Activated T-cell treated with anti-CD3 and anti-CD28 coated beads, Interleukin-2, amount 50 U/mL, for 72 hours (primary cell): ENCODE measurements around the gene TPD52L2. TPM values are rescaled to one million over a fixed set of nuclear protein-coding genes. Genes with fewer than 3 reads are reported as not detected.
"Not testable (repeated sequence)": the region's sequence is repeated elsewhere in the genome, so short reads cannot be mapped to it uniquely, and the experiment has no call there.

Source experiments
- ATAC-seq, 2 donors: fragments of 150-1000 bp; cut with Tn5 transposase; replicated peaks in 1 of 2; 2 replicates each; pipeline ENCODE4 v1.10.0; 2021; ENCODE audit warnings: moderate library complexity in 2 of 2, mild to moderate bottlenecking in 1 of 2
- DNase-seq, 2 donors: peaks; one replicate each; pipeline ENCODE4 v3.0.0; 2021 to 2022; ENCODE audit warnings: mixed read lengths in 1 of 2
- H3K27ac Mint-ChIP-seq: one replicate; pipeline ENCODE4 v1.8.0; 2022; ENCODE audit warnings: mild to moderate bottlenecking, moderate library complexity, mixed read lengths
- H3K27me3 Mint-ChIP-seq: one replicate; pipeline ENCODE4 v1.8.0; 2022; ENCODE audit warnings: low read depth, mixed read lengths
- H3K36me3 Mint-ChIP-seq, 2 donors: one replicate each; pipeline ENCODE4 v1.8.0; 2022; ENCODE audit warnings: mixed read lengths in 2 of 2, mild to moderate bottlenecking in 1 of 2; ENCODE audit not compliant: insufficient read depth in 2 of 2
- H3K4me1 Mint-ChIP-seq: one replicate; pipeline ENCODE4 v1.8.0; 2022; ENCODE audit warnings: low read depth, mixed read lengths
- H3K4me3 Mint-ChIP-seq, 2 donors: one replicate each; pipeline ENCODE4 v1.8.0; 2022; ENCODE audit warnings: mild to moderate bottlenecking in 2 of 2, mixed read lengths in 2 of 2, moderate library complexity in 2 of 2
- H3K9me3 Mint-ChIP-seq, 2 donors: one replicate each; pipeline ENCODE4 v1.8.0; 2022; ENCODE audit warnings: mixed read lengths in 2 of 2
- total RNA-seq, 2 donors: library from RNA; stranded (reverse); gene quantifications; one replicate each; pipeline ENCODE4 v1.2.3, GENCODE V29; 2022

The TPD52L2 gene
- total RNA-seq, 2 donors from 2014 or later = 71.5 to 76.8 TPM

GRCh38 chr20:63863798-63864544, 1.1 kb upstream of the TPD52L2 start:
- DNase-seq = peak; percentile 85 to 86
- H3K27me3 Mint-ChIP-seq = no peaks in the 10 kb centered on the region
- peak overlapping the region; percentile 64 for H3K27ac Mint-ChIP-seq
- H3K4me1 Mint-ChIP-seq = peaks cover 41% of the 10 kb centered on the region
- peaks cover 5 to 8% of the 10 kb centered on the region in 2 donors for H3K36me3 Mint-ChIP-seq
- peak overlapping the region; percentile 84 to 99 for H3K4me3 Mint-ChIP-seq
- peak; percentile 75 to 76 for ATAC-seq
- no peaks in the 10 kb centered on the region for H3K9me3 Mint-ChIP-seq

- Mint-ChIP-seq H3K4me3 (peak overlapping the region; percentile 84 to 99), H3K27me3 (no peaks in the 10 kb centered on the region), H3K4me1 (peaks cover 40% of the 10 kb centered on the region), H3K9me3 (no peaks in the 10 kb centered on the region), H3K27ac (peak overlapping the region; percentile 64), H3K36me3 (peaks cover 5 to 10% of the 10 kb centered on the region in 2 donors)
- DNase-seq (no peak), ATAC-seq (peak; percentile 0 to 4)
Measured at GRCh38 chr20:63864545-63864977, 509 bp upstream of the TPD52L2 start.

GRCh38 chr20:63867042-63867441, 2.0 kb downstream of the TPD52L2 start:
- DNase-seq, H3K27ac Mint-ChIP-seq, H3K9me3 Mint-ChIP-seq, ATAC-seq, H3K27me3 Mint-ChIP-seq: not testable (repeated sequence)
- Mint-ChIP-seq H3K36me3 (peaks cover 5 to 15% of the 10 kb centered on the region in 2 donors), H3K4me3 (peak overlapping the region; percentile 25 to 99), H3K4me1 (peaks cover 33% of the 10 kb centered on the region)

GRCh38 chr20:63868264-63868663, 3.2 kb downstream of the TPD52L2 start:
- peak overlapping the region; percentile 56 for H3K27ac Mint-ChIP-seq
- no peak for DNase-seq
- H3K4me1 Mint-ChIP-seq = peaks cover 36% of the 10 kb centered on the region
- no peaks in the 10 kb centered on the region for H3K27me3 Mint-ChIP-seq
- H3K4me3 Mint-ChIP-seq = no peak overlapping the region
- peaks cover 7 to 18% of the 10 kb centered on the region in 2 donors for H3K36me3 Mint-ChIP-seq
- ATAC-seq = no peak
- H3K9me3 Mint-ChIP-seq = no peaks in the 10 kb centered on the region

GRCh38 chr20:63873477-63873971, 8.5 kb downstream of the TPD52L2 start:
- Mint-ChIP-seq H3K36me3 (peaks cover 12 to 30% of the 10 kb centered on the region in 2 donors), H3K4me3 (peak overlapping the region in 1 of 2 donors; percentile 56), H3K27ac (peak overlapping the region; percentile 85), H3K4me1 (peaks cover 20% of the 10 kb centered on the region), H3K9me3 (no peaks in the 10 kb centered on the region), H3K27me3 (no peaks in the 10 kb centered on the region)
- ATAC-seq (peak; percentile 97 to 99), DNase-seq (peak; percentile 56 to 58)

GRCh38 chr20:63874241-63874640, 9.2 kb downstream of the TPD52L2 start:
- Mint-ChIP-seq H3K4me1 (peaks cover 20% of the 10 kb centered on the region), H3K36me3 (peaks cover 12 to 28% of the 10 kb centered on the region in 2 donors)
- not testable (repeated sequence) for H3K27ac Mint-ChIP-seq, H3K9me3 Mint-ChIP-seq, H3K27me3 Mint-ChIP-seq, ATAC-seq, H3K4me3 Mint-ChIP-seq, DNase-seq

- H3K9me3 Mint-ChIP-seq = no peaks in the 10 kb centered on the region
- peaks cover 20% of the 10 kb centered on the region for H3K4me1 Mint-ChIP-seq
- H3K27ac Mint-ChIP-seq = no peak overlapping the region
- no peak for DNase-seq
- H3K27me3 Mint-ChIP-seq = no peaks in the 10 kb centered on the region
- H3K36me3 Mint-ChIP-seq = peaks cover 12 to 30% of the 10 kb centered on the region in 2 donors
- no peak overlapping the region for H3K4me3 Mint-ChIP-seq
- no peak for ATAC-seq
Measured at GRCh38 chr20:63876489-63877036, 11.5 kb downstream of the TPD52L2 start.

- no peaks in the 10 kb centered on the region for H3K27me3 Mint-ChIP-seq
- ATAC-seq (no peak), DNase-seq (no peak)
- peaks cover 13 to 23% of the 10 kb centered on the region in 2 donors for H3K36me3 Mint-ChIP-seq
- H3K27ac Mint-ChIP-seq = peak overlapping the region; percentile 54
- H3K4me3 Mint-ChIP-seq = no peak overlapping the region
- no peaks in the 10 kb centered on the region for H3K9me3 Mint-ChIP-seq
- H3K4me1 Mint-ChIP-seq = peaks cover 17% of the 10 kb centered on the region
Measured at GRCh38 chr20:63877755-63878470, 12.8 kb downstream of the TPD52L2 start.

GRCh38 chr20:63878899-63879663, 14.0 kb downstream of the TPD52L2 start:
- H3K27ac Mint-ChIP-seq = no peak overlapping the region
- H3K27me3 Mint-ChIP-seq = no peaks in the 10 kb centered on the region
- H3K4me1 Mint-ChIP-seq = peaks cover 6% of the 10 kb centered on the region
- DNase-seq (no peak), ATAC-seq (no peak)
- no peak overlapping the region for H3K4me3 Mint-ChIP-seq
- H3K36me3 Mint-ChIP-seq = peaks cover 8 to 18% of the 10 kb centered on the region in 2 donors
- no peaks in the 10 kb centered on the region for H3K9me3 Mint-ChIP-seq

GRCh38 chr20:63880901-63881300, 15.8 kb downstream of the TPD52L2 start:
- H3K27ac Mint-ChIP-seq, ATAC-seq, H3K27me3 Mint-ChIP-seq, H3K4me3 Mint-ChIP-seq, DNase-seq, H3K9me3 Mint-ChIP-seq: not testable (repeated sequence)
- H3K4me1 Mint-ChIP-seq = peaks cover 15% of the 10 kb centered on the region
- peaks cover 7 to 13% of the 10 kb centered on the region in 2 donors for H3K36me3 Mint-ChIP-seq

GRCh38 chr20:63881451-63882226, 16.6 kb downstream of the TPD52L2 start:
- no peaks in the 10 kb centered on the region for H3K9me3 Mint-ChIP-seq
- no peaks in the 10 kb centered on the region for H3K27me3 Mint-ChIP-seq
- ATAC-seq (no peak), DNase-seq (no peak)
- H3K36me3 Mint-ChIP-seq = peaks cover 5 to 10% of the 10 kb centered on the region in 2 donors
- H3K4me1 Mint-ChIP-seq = peaks cover 10% of the 10 kb centered on the region
- H3K4me3 Mint-ChIP-seq = no peak overlapping the region
- H3K27ac Mint-ChIP-seq = no peak overlapping the region
